Activated T-helper 2 cell treated with anti-CD3 and anti-CD28 coated beads, Interferon-gamma antibody, Interleukin-2, Interleukin-4, amounts not matched to agents 10 μg/mL and 5 μg/mL and 100 μg/mL, durations not matched to agents 14 hours and 24 hours and 36 hours (primary cell): ENCODE results near the gene PON1. TPM values are rescaled to one million over a fixed set of nuclear protein-coding genes. Genes with fewer than 3 reads are reported as not detected.

Experiments used
- DNase-seq: peaks from one replicate; pipeline ENCODE4 v3.0.0; 2021; ENCODE audit warnings: low spot score
- H3K27ac Mint-ChIP-seq: one replicate; pipeline ENCODE4 v1.8.0; 2021; ENCODE audit warnings: mixed read lengths
- H3K27me3 Mint-ChIP-seq: one replicate; pipeline ENCODE4 v1.8.0; 2021; ENCODE audit warnings: low read depth, mixed read lengths
- H3K36me3 Mint-ChIP-seq: one replicate; pipeline ENCODE4 v1.8.0; 2021; ENCODE audit warnings: low read depth, mixed read lengths
- H3K4me1 Mint-ChIP-seq: one replicate; pipeline ENCODE4 v1.8.0; 2021; ENCODE audit warnings: low read depth, mixed read lengths
- H3K4me3 Mint-ChIP-seq: one replicate; pipeline ENCODE4 v1.8.0; 2021; ENCODE audit warnings: low read depth, mild to moderate bottlenecking, moderate library complexity, mixed read lengths
- H3K9me3 Mint-ChIP-seq: one replicate; pipeline ENCODE4 v1.8.0; 2021; ENCODE audit warnings: mixed read lengths
- intact Hi-C: fragments of 100-400 bp; cut with micrococcal nuclease; formaldehyde crosslinking; loops from one replicate; pipeline ENCODE4 v1.15.1; 2023
- total RNA-seq: library from RNA; stranded (reverse); gene quantifications from 2 replicates; pipeline ENCODE4 v1.2.3, GENCODE V29; 2022

The PON1 gene
- total RNA-seq: not detected in 2 replicates

DNA sequence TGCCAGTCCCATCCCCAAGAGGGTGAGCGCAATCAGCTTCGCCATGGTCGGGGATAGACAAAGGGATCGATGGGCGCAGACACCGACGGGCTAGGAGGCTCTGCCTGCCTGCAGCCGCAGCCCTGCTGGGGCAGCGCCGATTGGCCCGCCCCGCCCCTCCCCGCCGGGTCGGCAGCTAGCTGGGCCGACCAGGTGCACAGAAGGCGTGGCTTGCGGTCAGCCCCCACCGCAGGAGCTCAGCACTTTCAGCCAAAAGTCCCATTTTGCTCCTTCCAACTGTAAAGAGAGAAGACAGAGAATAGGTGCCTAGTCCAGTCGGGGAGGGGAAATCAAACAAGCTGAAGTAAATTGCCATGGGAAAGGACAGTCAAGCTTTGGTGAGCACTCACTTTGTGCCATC, at the start of gene PON1:
Gene PON1 (minus strand): TSS at position 102 of the 400 bp plus-strand sequence. CDS start 57 bp downstream, at position 45.
- no peaks in the 10 kb centered on the region for H3K36me3 Mint-ChIP-seq
- peaks cover 13% of the 10 kb centered on the region for H3K27me3 Mint-ChIP-seq
- peaks cover 9% of the 10 kb centered on the region for H3K9me3 Mint-ChIP-seq
- DNase-seq: no peak
- intact Hi-C loops: no loop called here
- H3K4me1 Mint-ChIP-seq: peaks cover 5% of the 10 kb centered on the region
- H3K4me3 Mint-ChIP-seq: no peak within 1 kb of the TSS
- no peak within 1 kb of the TSS for H3K27ac Mint-ChIP-seq

DNA sequence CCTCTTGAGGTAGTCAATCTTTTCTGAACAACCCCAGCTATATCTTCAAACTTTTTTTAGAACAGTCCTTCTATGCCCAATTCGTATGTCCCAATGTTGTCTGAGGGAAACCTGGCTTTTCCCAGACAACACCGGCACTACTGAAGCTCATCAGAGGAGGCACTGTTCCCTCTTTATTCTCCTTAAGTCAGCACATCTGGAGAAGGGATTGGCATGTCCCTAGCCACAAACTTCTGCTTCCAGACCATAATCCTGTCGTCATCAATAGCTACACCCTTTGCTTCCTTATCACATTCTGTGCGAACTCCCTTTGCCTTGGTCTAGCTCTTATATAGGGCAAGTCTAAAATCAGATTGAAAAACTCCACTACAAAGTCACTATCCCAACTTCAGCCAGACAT, 49.0 kb upstream of the PON1 start:
- H3K36me3 Mint-ChIP-seq: no peaks in the 10 kb centered on the region
- H3K4me1 Mint-ChIP-seq: no peaks in the 10 kb centered on the region
- H3K4me3 Mint-ChIP-seq: no peak overlapping the region

DNA sequence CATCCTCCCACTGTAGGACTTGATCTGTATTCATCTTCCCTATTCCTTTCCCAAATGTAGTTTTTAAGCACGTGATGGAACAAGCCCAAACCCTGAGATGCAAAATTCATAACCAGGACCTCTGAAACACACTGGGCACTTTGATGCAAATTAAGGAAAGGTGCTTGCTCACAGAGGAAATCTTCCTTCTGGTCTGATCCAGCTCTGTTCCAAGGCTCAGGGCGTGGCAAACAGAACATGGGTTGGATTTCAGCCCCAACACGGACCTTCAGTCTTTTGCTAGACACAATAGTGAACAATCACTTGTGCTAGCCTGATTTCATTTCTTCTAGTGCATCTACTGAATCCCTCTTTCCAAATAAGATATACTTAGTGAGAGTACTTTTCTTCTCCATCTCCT, 43.9 kb upstream of the PON1 start:
- no peaks in the 10 kb centered on the region for H3K4me1 Mint-ChIP-seq
- DNase-seq: no peak
- no peaks in the 10 kb centered on the region for H3K27me3 Mint-ChIP-seq
- H3K9me3 Mint-ChIP-seq: no peaks in the 10 kb centered on the region
- no peak overlapping the region for H3K27ac Mint-ChIP-seq
- no peaks in the 10 kb centered on the region for H3K36me3 Mint-ChIP-seq
- no peak overlapping the region for H3K4me3 Mint-ChIP-seq
- intact Hi-C loops: no loop called here

More for the DNA sequence above, 49.0 kb upstream of the PON1 start:
- intact Hi-C loops: no loop called here
- Mint-ChIP-seq H3K27ac (no peak overlapping the region), H3K27me3 (no peaks in the 10 kb centered on the region), H3K9me3 (no peaks in the 10 kb centered on the region)
- no peak for DNase-seq

DNA sequence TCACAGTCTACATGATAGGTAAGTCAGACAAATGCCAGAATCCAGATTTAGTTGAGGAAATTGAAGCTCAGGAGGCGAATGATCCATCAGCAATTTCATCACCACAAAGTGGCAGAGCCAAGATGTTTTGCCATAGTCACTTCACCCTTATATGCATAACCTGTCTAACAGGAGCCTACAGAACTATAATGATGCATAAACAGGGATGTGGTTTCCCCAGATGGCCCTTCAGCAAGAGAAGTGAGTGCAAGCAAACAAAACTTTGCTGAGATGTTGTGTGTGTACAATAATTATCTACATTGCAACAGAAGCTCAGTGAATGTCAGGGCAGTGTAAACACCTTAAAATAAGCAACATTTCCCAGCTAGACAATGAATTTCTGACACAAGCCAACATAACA, 43.3 kb upstream of the PON1 start:
- Mint-ChIP-seq H3K9me3 (no peaks in the 10 kb centered on the region), H3K27ac (no peak overlapping the region), H3K4me3 (no peak overlapping the region), H3K27me3 (no peaks in the 10 kb centered on the region), H3K36me3 (no peaks in the 10 kb centered on the region), H3K4me1 (no peaks in the 10 kb centered on the region)
- DNase-seq: no peak
- intact Hi-C loops: no loop called here

DNA sequence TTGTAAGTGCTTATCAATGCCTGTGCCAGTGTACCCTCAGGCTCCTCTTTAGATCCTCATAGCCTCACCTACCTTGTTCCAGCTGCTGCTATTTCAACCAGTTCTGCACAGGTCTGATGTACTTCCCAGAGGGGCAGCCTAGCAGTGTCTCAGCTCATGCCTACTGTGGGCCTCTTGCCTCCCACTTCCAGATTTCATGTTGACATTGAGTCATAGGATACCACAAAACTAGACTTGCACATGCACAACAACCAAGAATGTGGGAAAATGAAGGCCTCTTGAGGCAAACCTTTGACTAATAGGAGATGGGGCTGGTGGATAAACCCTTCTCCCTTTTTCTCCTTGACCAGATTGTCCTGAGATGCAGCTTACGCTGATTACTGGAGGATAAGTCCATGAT, 40.8 kb upstream of the PON1 start:
- no peaks in the 10 kb centered on the region for H3K36me3 Mint-ChIP-seq
- no peaks in the 10 kb centered on the region for H3K27me3 Mint-ChIP-seq
- H3K4me3 Mint-ChIP-seq: no peak overlapping the region
- H3K27ac Mint-ChIP-seq: no peak overlapping the region
- H3K9me3 Mint-ChIP-seq: no peaks in the 10 kb centered on the region
- intact Hi-C loops: no loop called here
- no peaks in the 10 kb centered on the region for H3K4me1 Mint-ChIP-seq
- DNase-seq: no peak

DNA sequence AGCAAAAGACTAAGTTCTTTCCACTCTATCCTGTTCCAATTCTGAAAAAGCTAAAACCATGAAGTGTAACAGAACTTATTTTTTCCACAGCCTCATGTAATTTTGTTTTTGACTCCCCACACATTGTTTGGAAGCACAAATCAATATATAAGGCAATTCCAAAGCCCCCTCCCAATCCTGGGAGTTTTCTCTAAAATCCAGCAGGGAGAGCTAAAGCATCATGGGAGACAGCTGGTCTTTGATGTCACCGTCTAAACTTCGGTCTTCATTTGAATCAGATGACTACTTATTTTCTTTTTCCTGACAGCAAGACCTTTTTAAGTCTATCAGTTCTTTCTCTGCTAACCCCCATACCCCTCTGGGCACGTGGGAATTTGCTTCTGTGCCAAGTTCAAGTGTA, 33.3 kb upstream of the PON1 start:
- no peaks in the 10 kb centered on the region for H3K27me3 Mint-ChIP-seq

DNA sequence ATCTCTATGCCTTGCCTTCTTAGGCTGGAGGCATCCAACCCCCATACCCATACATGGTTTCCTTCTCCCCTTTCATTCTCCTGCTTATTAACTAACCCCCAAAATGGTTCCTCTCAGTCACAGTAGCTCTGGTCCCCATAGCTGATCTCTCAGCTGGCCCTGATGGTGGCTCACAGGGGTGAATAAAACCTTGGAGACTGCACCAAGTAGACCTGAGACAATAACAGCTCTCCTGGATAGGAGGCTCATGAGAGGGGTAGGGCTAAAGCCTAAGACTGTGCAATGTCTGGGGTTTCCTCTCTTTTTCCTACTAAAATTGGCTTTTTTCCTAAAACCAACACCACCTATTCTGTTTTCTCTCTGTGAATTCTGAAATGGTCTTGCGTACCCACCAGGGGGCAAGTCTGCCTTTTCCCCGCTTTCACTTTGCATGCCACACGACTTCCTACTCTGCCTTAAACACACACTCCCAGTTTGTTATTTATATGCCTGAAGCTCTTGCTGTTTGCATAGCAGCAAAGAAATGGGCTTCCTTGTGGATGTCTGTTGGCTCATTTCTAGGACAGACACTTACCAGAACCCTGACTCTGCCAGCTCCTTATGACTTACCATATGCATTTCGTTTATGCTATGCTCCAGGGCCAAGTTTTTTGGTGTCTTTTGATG, 18.4 kb upstream of the PON1 start:
- H3K27me3 Mint-ChIP-seq: peaks cover 2% of the 10 kb centered on the region
- DNase-seq: no peak
- H3K36me3 Mint-ChIP-seq: no peaks in the 10 kb centered on the region
- no peaks in the 10 kb centered on the region for H3K4me1 Mint-ChIP-seq
- H3K9me3 Mint-ChIP-seq: no peaks in the 10 kb centered on the region
- H3K27ac Mint-ChIP-seq: no peak overlapping the region
- intact Hi-C loops: no loop called here
- no peak overlapping the region for H3K4me3 Mint-ChIP-seq

More for the DNA sequence above, 33.3 kb upstream of the PON1 start:
- H3K4me3 Mint-ChIP-seq: no peak overlapping the region
- intact Hi-C loops: no loop called here
- no peaks in the 10 kb centered on the region for H3K36me3 Mint-ChIP-seq
- DNase-seq: no peak
- H3K9me3 Mint-ChIP-seq: no peaks in the 10 kb centered on the region
- no peaks in the 10 kb centered on the region for H3K4me1 Mint-ChIP-seq
- no peak overlapping the region for H3K27ac Mint-ChIP-seq

DNA sequence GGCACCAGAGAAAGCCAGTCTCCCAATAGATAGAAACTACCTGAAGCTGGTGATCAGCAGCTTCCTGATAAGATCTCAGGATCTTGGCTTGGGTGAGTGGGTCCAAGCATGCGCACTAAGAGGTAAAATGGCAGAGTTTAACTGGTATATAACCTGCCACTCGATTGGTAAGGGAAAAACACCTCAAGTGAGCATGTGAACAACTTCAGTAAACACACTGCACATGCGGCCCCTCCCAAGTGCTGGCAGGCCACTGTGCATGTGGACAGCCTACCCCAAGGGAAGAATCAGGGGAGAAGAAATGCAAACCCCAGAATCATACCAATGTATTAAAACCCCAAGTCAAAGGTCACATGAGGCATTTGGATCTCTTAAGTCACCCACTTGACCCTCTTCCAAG, 17.7 kb upstream of the PON1 start:
- DNase-seq: no peak
- no peaks in the 10 kb centered on the region for H3K9me3 Mint-ChIP-seq
- no peak overlapping the region for H3K27ac Mint-ChIP-seq
- intact Hi-C loops: no loop called here
- H3K4me3 Mint-ChIP-seq: no peak overlapping the region
- H3K4me1 Mint-ChIP-seq: no peaks in the 10 kb centered on the region
- no peaks in the 10 kb centered on the region for H3K36me3 Mint-ChIP-seq
- H3K27me3 Mint-ChIP-seq: peaks cover 2% of the 10 kb centered on the region

DNA sequence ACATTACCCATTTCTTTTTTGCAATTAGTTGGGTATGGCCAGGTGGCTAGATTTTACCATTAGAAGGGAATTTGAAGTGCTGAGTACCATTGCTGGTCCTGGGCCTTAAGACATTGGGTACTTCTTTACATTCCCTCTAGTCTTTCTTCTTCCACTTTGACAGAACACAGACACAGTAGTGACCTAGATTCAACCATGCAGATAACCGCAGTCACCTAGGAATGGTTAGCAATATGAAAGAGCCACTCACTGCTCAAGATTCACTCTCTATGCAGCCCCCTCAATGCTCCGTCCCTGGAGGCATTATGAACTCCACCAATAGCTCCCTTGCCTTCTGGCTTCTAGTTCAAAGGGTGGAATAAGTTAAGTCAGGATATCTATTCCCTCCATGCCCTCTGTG, 16.2 kb upstream of the PON1 start:
- no peak for DNase-seq
- H3K27me3 Mint-ChIP-seq: peaks cover 7% of the 10 kb centered on the region
- no peaks in the 10 kb centered on the region for H3K4me1 Mint-ChIP-seq
- H3K27ac Mint-ChIP-seq: no peak overlapping the region
- H3K36me3 Mint-ChIP-seq: no peaks in the 10 kb centered on the region
- intact Hi-C loops: no loop called here
- no peaks in the 10 kb centered on the region for H3K9me3 Mint-ChIP-seq
- no peak overlapping the region for H3K4me3 Mint-ChIP-seq

DNA sequence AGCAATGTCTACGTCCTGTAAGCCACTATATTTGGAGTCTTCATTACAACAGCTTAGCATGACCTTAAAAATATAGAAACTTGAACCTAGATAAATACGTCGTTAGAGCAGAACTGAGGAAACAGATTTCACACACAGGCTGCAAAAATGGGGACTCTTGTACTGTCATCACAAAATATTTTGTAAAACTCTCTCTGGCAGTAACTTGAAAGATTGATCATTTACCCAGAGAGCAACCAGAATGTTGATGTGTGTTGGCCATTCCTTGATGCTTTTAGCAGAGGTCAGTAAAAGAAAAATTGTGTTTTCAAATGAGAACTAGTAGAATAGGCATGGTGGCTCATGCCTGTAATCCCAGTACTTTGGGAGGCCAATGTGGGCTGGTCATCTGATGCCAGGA, 14.5 kb upstream of the PON1 start:
- no peak for DNase-seq
- Mint-ChIP-seq H3K9me3 (no peaks in the 10 kb centered on the region), H3K4me1 (no peaks in the 10 kb centered on the region), H3K27me3 (peaks cover 7% of the 10 kb centered on the region), H3K27ac (no peak overlapping the region), H3K4me3 (no peak overlapping the region), H3K36me3 (no peaks in the 10 kb centered on the region)
- intact Hi-C loops: no loop called here

DNA sequence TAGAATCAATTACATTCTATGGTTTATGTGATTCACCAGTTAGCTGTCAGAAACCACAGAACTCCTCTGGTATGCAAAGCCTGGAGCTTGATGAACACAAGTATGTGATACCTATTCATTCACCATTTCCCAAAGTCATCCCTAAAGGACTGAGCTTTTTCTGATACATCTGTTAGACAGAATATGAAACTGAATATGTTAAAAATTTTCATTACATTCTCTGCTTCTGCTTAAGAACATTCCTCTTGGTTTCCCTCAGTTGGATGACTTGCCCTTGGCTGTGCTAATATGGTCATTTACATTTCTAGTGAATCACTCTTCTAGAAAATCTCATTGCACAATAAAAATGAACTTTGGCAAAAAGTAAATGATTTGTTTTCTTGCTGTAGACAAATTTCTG, 10.8 kb upstream of the PON1 start:
- H3K4me3 Mint-ChIP-seq: no peak overlapping the region
- no peaks in the 10 kb centered on the region for H3K9me3 Mint-ChIP-seq
- H3K27ac Mint-ChIP-seq: no peak overlapping the region
- H3K36me3 Mint-ChIP-seq: no peaks in the 10 kb centered on the region
- intact Hi-C loops: no loop called here
- no peak for DNase-seq
- H3K4me1 Mint-ChIP-seq: peaks cover 10% of the 10 kb centered on the region
- peaks cover 5% of the 10 kb centered on the region for H3K27me3 Mint-ChIP-seq

DNA sequence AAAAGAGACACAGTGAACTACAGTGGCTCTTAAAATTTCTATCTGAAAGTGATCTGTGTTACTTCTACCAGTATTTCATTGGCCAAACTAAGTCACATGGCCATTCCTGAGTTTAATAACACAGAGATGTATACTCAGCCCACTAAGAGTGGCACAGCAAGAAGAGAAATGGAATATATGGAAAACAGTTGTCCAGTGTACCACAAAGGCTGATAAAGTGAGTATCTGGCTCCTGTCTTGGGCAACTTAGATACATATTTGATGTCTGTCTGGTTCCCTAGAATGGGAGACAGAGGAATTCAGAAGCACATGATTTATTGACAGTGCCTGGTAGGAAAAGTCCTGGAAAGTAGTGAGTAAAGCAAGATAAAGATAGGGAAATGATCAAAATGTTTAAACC, 10.1 kb upstream of the PON1 start:
- no peaks in the 10 kb centered on the region for H3K9me3 Mint-ChIP-seq
- H3K4me3 Mint-ChIP-seq: no peak overlapping the region
- H3K4me1 Mint-ChIP-seq: peaks cover 12% of the 10 kb centered on the region
- no peak overlapping the region for H3K27ac Mint-ChIP-seq
- DNase-seq: no peak
- no peaks in the 10 kb centered on the region for H3K36me3 Mint-ChIP-seq
- H3K27me3 Mint-ChIP-seq: peaks cover 5% of the 10 kb centered on the region
- intact Hi-C loops: no loop called here

DNA sequence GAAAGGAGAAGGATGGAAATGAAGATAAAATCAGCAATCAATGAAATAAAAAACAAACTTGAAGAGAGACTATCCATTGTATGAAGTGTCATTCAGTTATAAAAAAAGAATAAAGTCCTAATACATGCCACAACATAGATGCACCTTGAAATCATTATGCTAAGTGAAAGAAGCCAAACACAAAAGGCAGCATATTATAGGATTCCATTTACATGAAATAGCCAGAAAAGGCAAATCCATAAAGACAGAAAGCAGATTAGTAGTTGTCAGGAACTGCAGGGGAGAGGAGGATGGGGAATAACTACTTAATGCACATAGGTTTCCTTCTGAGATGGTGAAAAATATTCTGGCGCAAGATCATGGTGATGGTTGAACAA, 6.6 kb upstream of the PON1 start:
- no peak for DNase-seq
- Mint-ChIP-seq H3K4me1 (peaks cover 14% of the 10 kb centered on the region), H3K27me3 (peaks cover 1% of the 10 kb centered on the region), H3K4me3 (peak overlapping the region; percentile 56), H3K36me3 (no peaks in the 10 kb centered on the region), H3K9me3 (peaks cover 4% of the 10 kb centered on the region), H3K27ac (peak overlapping the region; percentile 23)
- intact Hi-C loops: no loop called here
